ENCODE results near the gene ZNF25.
A peak's percentile ranks its signal among the peaks of the same experiment; 100 is the strongest.

ZNF25 gene

GRCh38 chr10:37972396-37972795 lies 4.1 kb downstream of the ZNF25 start:
- TF ChIP-seq CTCF (IDR thresholded peaks at IDR 0.05; ENCODE audit: low read length, missing control alignments) = no peak
- no peak for DNase-seq (ENCODE audit: low read depth)
- H3K4me3 ChIP-seq (replicated peaks; ENCODE audit: low read depth, low read length) = no peak overlapping the region

- no peak for DNase-seq (ENCODE audit: low read depth)
These were observed 11.4 kb downstream of the ZNF25 start for GRCh38 chr10:37965006-37965405.

GRCh38 chr10:37960591-37961137 lies 15.8 kb downstream of the ZNF25 start:
- no peak overlapping the region for H3K4me3 ChIP-seq (replicated peaks; ENCODE audit: low read depth, low read length)
- peak; percentile 27 for DNase-seq (ENCODE audit: low read depth)
- TF ChIP-seq CTCF (IDR thresholded peaks at IDR 0.05; ENCODE audit: low read length, missing control alignments) = no peak

More at GRCh38 chr10:37965006-37965405, 11.4 kb downstream of the ZNF25 start:
- no peak for TF ChIP-seq CTCF (IDR thresholded peaks at IDR 0.05; ENCODE audit: low read length, missing control alignments)
- no peak overlapping the region for H3K4me3 ChIP-seq (replicated peaks; ENCODE audit: low read depth, low read length)

GRCh38 chr10:37957841-37958240 lies 18.6 kb downstream of the ZNF25 start:
- no peak for TF ChIP-seq CTCF (IDR thresholded peaks at IDR 0.05; ENCODE audit: low read length, missing control alignments)
- H3K4me3 ChIP-seq (replicated peaks; ENCODE audit: low read depth, low read length) = no peak overlapping the region
- no peak for DNase-seq (ENCODE audit: low read depth)

- no peak overlapping the region for H3K4me3 ChIP-seq (replicated peaks; ENCODE audit: low read depth, low read length)
- no peak for DNase-seq (ENCODE audit: low read depth)
- TF ChIP-seq CTCF (IDR thresholded peaks at IDR 0.05; ENCODE audit: low read length, missing control alignments) = no peak
These were observed 23.5 kb downstream of the ZNF25 start for GRCh38 chr10:37952926-37953325.

- TF ChIP-seq CTCF (IDR thresholded peaks at IDR 0.05; ENCODE audit: low read length, missing control alignments) = no peak
- no peak overlapping the region for H3K4me3 ChIP-seq (replicated peaks; ENCODE audit: low read depth, low read length)
- DNase-seq (ENCODE audit: low read depth) = no peak
These were observed 24.2 kb downstream of the ZNF25 start for GRCh38 chr10:37952043-37952755.

- DNase-seq (ENCODE audit: low read depth) = no peak
- no peak for TF ChIP-seq CTCF (IDR thresholded peaks at IDR 0.05; ENCODE audit: low read length, missing control alignments)
- H3K4me3 ChIP-seq (replicated peaks; ENCODE audit: low read depth, low read length) = no peak overlapping the region
These were observed 28.2 kb downstream of the ZNF25 start for GRCh38 chr10:37948210-37948609.
